Pancreas (tissue), 10 donors: Measurements from ENCODE around the gene AMACR. TPM values are rescaled to one million over a fixed set of nuclear protein-coding genes. Genes with fewer than 3 reads are reported as not detected.

Experiments
- ATAC-seq, 4 donors: fragments of 200-7000 bp; cut with Tn5 transposase; one replicate each; pipeline versions ENCODE4 v1.8.0 to v1.9.1; 2020; ENCODE audit warnings: mild to moderate bottlenecking in 4 of 4, moderate library complexity in 4 of 4
- DNase-seq, 6 donors: peaks; one replicate each; pipeline ENCODE4 v3.0.0-alpha.2; 2020
- FAIRE-seq: peaks from 2 replicates; lab custom pipeline; 2012; peaks lifted over from hg19 to GRCh38; lab: Jason Lieb, UNC
- H3K27ac ChIP-seq, 4 donors: fragments of 200-600 bp; sonication (generic); 1 replicate in 3 of 4; 2 replicates in 1 of 4; pipeline versions ENCODE4 v1.5.0 to v1.8.0; 2020
- H3K27me3 ChIP-seq, 4 donors: fragments of 200-600 bp; one replicate each; pipeline ENCODE4 v1.8.0; 2021
- H3K36me3 ChIP-seq, 3 donors: fragments of 200-600 bp; sonication (generic) in 1 of 3; one replicate each; pipeline versions ENCODE4 v1.5.0 to v1.8.0; 2020 to 2021
- H3K4me1 ChIP-seq, 3 donors: fragments of 200-600 bp; one replicate each; pipeline ENCODE4 v1.8.0; 2021
- H3K4me3 ChIP-seq, 4 donors: fragments of 200-600 bp; sonication (generic) in 2 of 4; one replicate each; pipeline versions ENCODE4 v1.5.0 to v1.8.0; 2020 to 2021
- H3K9me3 ChIP-seq, 4 donors: fragments of 200-600 bp; one replicate each; pipeline ENCODE4 v1.8.0; 2021
- WGBS, 2 donors: extraction: QIAGEN DNeasy Blood & Tissue Kit; methylation state at CpG; one replicate each; pipeline ENCODE4 v1.1.7; 2013; 5-methylcytosine and 5-hydroxymethylcytosine counted together
- intact Hi-C, 3 donors: fragments of 100-400 bp; cut with DNase I; formaldehyde crosslinking; loops; one replicate each; pipeline versions ENCODE4 v1.11.1 to v1.14.2; 2022
- polyA plus RNA-seq, 2 donors: library from polyadenylated mRNA; stranded (reverse); fragments of 200-250 nt; gene quantifications; one replicate each; pipeline ENCODE4 v1.2.3, GENCODE V29; 2013
- total RNA-seq, 6 donors: library from RNA; stranded (reverse); fragmentation: NEBNext Ultra II Directional in 4 of 6; extraction: Animal tissue kit (Norgen Biotek cat#: 25700) in 4 of 6; gene quantifications; one replicate each; pipeline versions ENCODE4 v1.2.1 to v1.2.4, GENCODE V29; 2021 to 2023
- TF ChIP-seq, protein P1 (sequence below), 4 donors: fragments of 200-600 bp; sonication (generic) in 3 of 4; IDR thresholded peaks; one replicate each; pipeline versions ENCODE4 v1.5.0 to v1.8.0; 2021; ENCODE audit warnings: antibody characterized with exemption in 4 of 4
- donor health status: healthy with polysubstance abuse.
- donor health status: DM: no; HTN: no; CAD: no; lungs with moderate emphysema.
- donor health status: DM: no; HTN: no; CAD: no.
- donor health status: control.
- donor health status: control.
- donor health status: Bipolar disorder and iron deficiency.
- donor health status: DM: yes; HTN: yes; CAD: no.
- donor health status: DM: no; HTN: no; CAD: no.
- donor health status: DM: no; HTN: no; CAD: no.
- donor health status: DM: yes; HTN: yes; CAD: no.

AMACR gene
- total and polyA plus RNA-seq, 8 donors, result 4.4 to 15.1 (median 10.1) TPM

DNA sequence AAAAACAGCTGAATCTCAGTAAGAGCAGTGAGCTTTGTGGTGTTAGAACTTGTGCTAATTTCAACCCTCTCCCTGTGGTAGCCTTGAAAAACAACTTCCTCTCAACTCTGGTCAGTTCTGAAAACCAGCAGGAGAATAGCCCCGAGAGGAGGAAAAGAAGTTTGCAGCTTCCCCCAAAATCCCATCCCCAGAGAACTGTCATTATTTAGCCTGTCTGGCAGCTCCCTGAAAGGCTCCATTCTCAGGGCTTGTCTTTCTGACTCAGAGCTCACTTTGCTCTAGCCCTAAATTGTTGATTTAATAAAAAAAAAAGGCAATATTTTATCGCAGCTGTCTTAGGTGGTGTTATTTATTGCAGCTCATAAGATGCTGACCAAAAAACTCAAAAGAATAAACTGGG lies 12.0 kb downstream of the AMACR start:
- H3K27me3 ChIP-seq, result no peaks in the 10 kb centered on the region
- DNase-seq (no peak), ATAC-seq (no peak), FAIRE-seq (no peak)
- no peak overlapping the region for H3K27ac ChIP-seq
- no peaks in the 10 kb centered on the region for H3K36me3 ChIP-seq
- no peak overlapping the region for H3K4me3 ChIP-seq
- WGBS, 2 donors, result 37 to 57% methylated on average over 2 of the region's 2 CpGs
- no peaks in the 10 kb centered on the region for H3K9me3 ChIP-seq
- peaks cover 2 to 9% (median 6%) of the 10 kb centered on the region in 3 donors for H3K4me1 ChIP-seq
- intact Hi-C loops, result no loop called here
- TF ChIP-seq, protein P1, sequence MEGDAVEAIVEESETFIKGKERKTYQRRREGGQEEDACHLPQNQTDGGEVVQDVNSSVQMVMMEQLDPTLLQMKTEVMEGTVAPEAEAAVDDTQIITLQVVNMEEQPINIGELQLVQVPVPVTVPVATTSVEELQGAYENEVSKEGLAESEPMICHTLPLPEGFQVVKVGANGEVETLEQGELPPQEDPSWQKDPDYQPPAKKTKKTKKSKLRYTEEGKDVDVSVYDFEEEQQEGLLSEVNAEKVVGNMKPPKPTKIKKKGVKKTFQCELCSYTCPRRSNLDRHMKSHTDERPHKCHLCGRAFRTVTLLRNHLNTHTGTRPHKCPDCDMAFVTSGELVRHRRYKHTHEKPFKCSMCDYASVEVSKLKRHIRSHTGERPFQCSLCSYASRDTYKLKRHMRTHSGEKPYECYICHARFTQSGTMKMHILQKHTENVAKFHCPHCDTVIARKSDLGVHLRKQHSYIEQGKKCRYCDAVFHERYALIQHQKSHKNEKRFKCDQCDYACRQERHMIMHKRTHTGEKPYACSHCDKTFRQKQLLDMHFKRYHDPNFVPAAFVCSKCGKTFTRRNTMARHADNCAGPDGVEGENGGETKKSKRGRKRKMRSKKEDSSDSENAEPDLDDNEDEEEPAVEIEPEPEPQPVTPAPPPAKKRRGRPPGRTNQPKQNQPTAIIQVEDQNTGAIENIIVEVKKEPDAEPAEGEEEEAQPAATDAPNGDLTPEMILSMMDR (IDR thresholded peaks at IDR 0.05), result no peak

DNA sequence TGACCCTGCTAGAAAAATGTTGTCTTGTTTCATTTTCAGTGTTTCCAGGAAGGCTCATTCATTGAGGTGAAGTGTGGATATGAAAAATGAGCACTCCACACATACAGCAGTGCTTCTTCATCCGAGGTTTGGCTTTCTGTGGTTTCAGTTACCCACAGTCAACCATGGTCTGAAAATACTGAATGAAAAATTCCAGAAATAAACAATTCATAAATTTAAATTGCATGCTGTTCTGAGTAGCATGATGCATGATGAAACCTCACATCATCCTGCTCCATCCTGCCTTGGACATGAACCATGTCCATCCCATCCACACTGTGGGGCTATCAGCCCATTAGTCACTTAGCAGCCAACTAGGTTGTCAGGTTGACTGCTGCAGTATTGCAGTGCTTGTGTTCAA lies 13.0 kb downstream of the AMACR start:
- DNase-seq (no peak), FAIRE-seq (no peak), ATAC-seq (no peak)
- intact Hi-C loops, result no loop called here
- Histone ChIP-seq H3K27me3 (no peaks in the 10 kb centered on the region), H3K4me3 (no peak overlapping the region), H3K9me3 (no peaks in the 10 kb centered on the region), H3K36me3 (no peaks in the 10 kb centered on the region), H3K27ac (no peak overlapping the region), H3K4me1 (peaks cover 0 to 9% (median 6%) of the 10 kb centered on the region in 3 donors)
- 71 to 84% methylated on average over 1 of the region's 1 CpG for WGBS, 2 donors
- TF ChIP-seq, protein P1 (IDR thresholded peaks at IDR 0.05), result no peak

DNA sequence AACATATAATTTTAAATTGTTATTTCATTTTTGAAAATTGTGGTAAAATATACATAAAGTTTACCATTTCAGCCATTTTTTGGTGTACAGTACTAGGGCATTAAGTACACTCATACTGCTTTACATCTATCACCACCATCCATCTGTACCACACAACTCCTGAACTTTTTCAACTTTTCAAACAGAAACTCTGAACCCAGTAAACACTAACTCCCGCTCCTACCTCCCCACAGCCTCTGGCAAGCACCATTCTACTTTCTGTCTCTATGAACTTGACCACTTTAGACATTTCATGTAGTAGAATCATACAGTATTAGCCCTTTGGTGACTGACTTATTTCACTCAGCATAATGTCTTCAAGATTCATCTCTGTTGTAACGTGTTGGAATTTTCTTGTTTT lies 15.0 kb downstream of the AMACR start:
- Histone ChIP-seq H3K27me3 (no peaks in the 10 kb centered on the region), H3K4me3 (no peak overlapping the region), H3K4me1 (peaks cover 0 to 9% (median 6%) of the 10 kb centered on the region in 3 donors), H3K27ac (no peak overlapping the region), H3K9me3 (no peaks in the 10 kb centered on the region), H3K36me3 (peaks cover 0 to 12% (median 6%) of the 10 kb centered on the region in 3 donors)
- TF ChIP-seq, protein P1 (IDR thresholded peaks at IDR 0.05), result no peak
- ATAC-seq (no peak), FAIRE-seq (no peak), DNase-seq (no peak)
- 90% methylated on average over 2 of the region's 2 CpGs for whole genome bisulfite sequencing, 2 donors
- intact Hi-C loops, result no loop called here

DNA sequence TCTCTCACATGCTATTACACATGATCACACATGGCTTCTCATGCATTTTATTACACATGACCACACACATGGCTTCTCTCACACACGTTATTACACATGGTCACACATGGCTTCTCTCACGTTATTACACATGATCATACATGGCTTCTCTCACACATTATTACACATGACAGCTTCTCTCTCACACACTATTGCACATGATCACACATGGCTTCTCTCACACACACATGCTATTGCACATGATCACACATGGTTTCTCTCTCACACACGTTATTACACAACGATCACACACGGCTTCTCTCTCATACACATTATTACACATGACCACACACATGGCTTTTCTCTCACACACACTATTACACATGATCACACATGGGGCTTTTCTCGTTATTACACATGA lies 22.4 kb downstream of the AMACR start:
- no peak overlapping the region for H3K27ac ChIP-seq
- 93 to 95% methylated on average over 6 of the region's 6 CpGs for WGBS, 2 donors
- H3K36me3 ChIP-seq, result peaks cover 0 to 22% (median 6%) of the 10 kb centered on the region in 3 donors
- intact Hi-C loops, result no loop called here
- ATAC-seq (no peak), DNase-seq (no peak), FAIRE-seq (no peak)
- TF ChIP-seq, protein P1 (IDR thresholded peaks at IDR 0.05), result no peak
- H3K4me3 ChIP-seq, result no peak overlapping the region
- H3K27me3 ChIP-seq, result no peaks in the 10 kb centered on the region
- peaks cover 0 to 12% (median 11%) of the 10 kb centered on the region in 3 donors for H3K4me1 ChIP-seq
- H3K9me3 ChIP-seq, result no peaks in the 10 kb centered on the region

DNA sequence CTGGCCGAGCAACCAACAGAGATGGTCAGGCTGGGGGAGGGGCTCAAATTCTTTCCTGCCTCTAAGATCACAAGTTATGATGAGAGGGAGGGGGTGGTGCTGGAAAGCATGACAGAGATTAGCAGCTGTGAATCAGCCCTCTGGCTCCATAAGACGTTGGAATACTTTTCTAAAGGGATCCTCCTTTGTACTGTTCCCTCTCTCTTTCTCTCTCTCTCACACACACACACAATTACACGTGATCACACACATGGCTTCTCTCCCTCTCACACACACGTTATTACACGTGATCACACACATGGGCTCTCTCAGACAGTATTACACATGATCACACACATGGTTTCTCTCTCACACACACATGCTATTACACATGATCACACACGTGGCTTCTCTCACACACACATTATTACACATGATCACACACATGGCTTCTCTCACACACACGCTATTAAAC lies 23.2 kb downstream of the AMACR start, which contains the start of gene SLC45A2:
Gene SLC45A2, minus strand, starts transcription at position 23 of the 454 bp plus-strand sequence. CDS start 110 bp downstream, outside the sequence.
- ATAC-seq (peak in 2 of 4 donors; percentile 10 to 12), DNase-seq (no peak), FAIRE-seq (no peak)
- no peak within 1 kb of the TSS for H3K4me3 ChIP-seq
- H3K4me1 ChIP-seq, result peaks cover 0 to 14% (median 12%) of the 10 kb centered on the region in 3 donors
- H3K27me3 ChIP-seq, result no peaks in the 10 kb centered on the region
- intact Hi-C loops, result no loop called here
- TF ChIP-seq, protein P1 (IDR thresholded peaks at IDR 0.05), result no peak
- no peak within 1 kb of the TSS for H3K27ac ChIP-seq
- peaks cover 0 to 22% (median 6%) of the 10 kb centered on the region in 3 donors for H3K36me3 ChIP-seq
- no peaks in the 10 kb centered on the region for H3K9me3 ChIP-seq
- 75 to 81% methylated on average over 7 of the region's 7 CpGs for WGBS, 2 donors
